Sigmoid colon (tissue), 4 donors: ENCODE measurements around the gene BLCAP.

Experiments
- CTCF ChIP-seq, 4 experiments: fragments of 450-650 bp in 3 of 4; fragments of 200-600 bp in 1 of 4; IDR thresholded peaks; one replicate each; pipeline ENCODE4 v1.5.1; 2016 to 2019; ENCODE audit warnings: antibody characterized with exemption in 4 of 4, mild to moderate bottlenecking in 3 of 4, moderate library complexity in 2 of 4
- EP300 ChIP-seq, 4 donors: sonication (generic); formaldehyde crosslinking; IDR thresholded peaks; one replicate each; pipeline ENCODE4 v1.6.1; 2017; ENCODE audit warnings: antibody characterized with exemption in 4 of 4
- POLR2A ChIP-seq, 2 donors: fragments of 450-650 bp; IDR thresholded peaks; one replicate each; pipeline ENCODE4 v1.6.1; 2016; ENCODE audit warnings: antibody characterized with exemption in 2 of 2, mild to moderate bottlenecking in 2 of 2, moderate library complexity in 2 of 2

GRCh38 chr20:37471741-37472235, 55.9 kb downstream of the BLCAP start:
- TF ChIP-seq CTCF (IDR thresholded peaks at IDR 0.05) (no peak), POLR2A (IDR thresholded peaks at IDR 0.05) (no peak), EP300 (IDR thresholded peaks at IDR 0.05) (no peak)
